H1 (cell line): ENCODE results near the gene RUFY3. TPM values are rescaled to one million over a fixed set of nuclear protein-coding genes. Genes with fewer than 3 reads are reported as not detected.

ENCODE experiments used
- BCL11A ChIP-seq, 2 experiments: IDR thresholded peaks; one replicate each; pipeline ENCODE4 v1.6.1; 2011; ENCODE audit warnings: low read depth in 2 of 2, low read length in 2 of 2, mild to moderate bottlenecking in 2 of 2
- SIRT6 ChIP-seq: IDR thresholded peaks from one replicate; pipeline ENCODE4 v1.7.1; 2012; ENCODE audit warnings: low read length, inconsistent platforms
- polyA plus RNA-seq, 7 experiments: library from polyadenylated mRNA; depleted of rRNA in 3 of 7; stranded (reverse) in 5 of 7; unstranded in 2 of 7; fragments of >200 nt in 5 of 7; fragments of 200-250 nt in 2 of 7; gene quantifications; 1 replicate in 5 of 7; 2 replicates in 1 of 7; 4 replicates in 1 of 7; pipeline versions ENCODE4 v1.2.1 to v1.2.3, GENCODE V29; 2011 to 2013; ENCODE audit warnings: missing spikeins in 2 of 7, mixed read lengths in 2 of 7
- total RNA-seq: library from RNA; stranded (reverse); fragmentation: NEBNext Ultra II Directional; extraction: Animal tissue kit (Norgen Biotek cat#: 25700); gene quantifications from 2 replicates; pipeline ENCODE4 v1.2.1, GENCODE V29; 2021
- TF ChIP-seq, protein P1 (sequence below): IDR thresholded peaks from 2 replicates; pipeline ENCODE4 v1.6.1; 2011; ENCODE audit warnings: low read depth, mild to moderate bottlenecking, low read length; ENCODE audit not compliant: insufficient read depth
- TF ChIP-seq, protein P2 (sequence below): IDR thresholded peaks from 2 replicates; pipeline ENCODE4 v1.6.1; 2011; ENCODE audit warnings: low read length, improper control_type of control experiment
- TF ChIP-seq, protein P3 (sequence below): IDR thresholded peaks from 2 replicates; pipeline ENCODE4 v1.6.1; 2012; ENCODE audit warnings: inconsistent platforms
- TF ChIP-seq, protein P4 (sequence below): IDR thresholded peaks from 2 replicates; pipeline ENCODE4 v1.6.1; 2012; ENCODE audit warnings: inconsistent platforms

RUFY3 gene
- total and polyA plus RNA-seq, 2 of the 8 experiments (the other 6 are each of a cell fraction or from before 2014, with no cell fraction given), result 7.8 to 33.1 TPM

DNA sequence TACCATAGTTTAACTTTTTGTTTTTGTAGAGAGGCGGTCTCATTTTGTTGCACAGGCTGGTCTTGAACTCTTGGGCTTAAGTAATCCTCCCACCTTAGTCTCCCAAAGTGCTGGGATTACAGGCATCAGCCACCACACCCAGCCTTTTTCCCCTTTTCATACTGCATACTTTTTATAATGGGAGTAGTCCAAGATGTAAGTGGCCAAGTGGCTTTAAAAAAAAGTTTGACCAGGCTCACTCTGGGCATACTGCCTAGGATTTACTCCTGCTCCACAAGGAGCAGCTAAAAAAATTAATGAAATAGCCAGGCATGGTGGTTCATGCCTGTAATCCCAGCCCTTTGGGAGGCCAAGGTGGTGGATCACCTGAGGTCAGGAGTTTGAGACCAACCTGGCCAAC, 111.9 kb downstream of the RUFY3 start (continued):
- TF ChIP-seq, protein P1, sequence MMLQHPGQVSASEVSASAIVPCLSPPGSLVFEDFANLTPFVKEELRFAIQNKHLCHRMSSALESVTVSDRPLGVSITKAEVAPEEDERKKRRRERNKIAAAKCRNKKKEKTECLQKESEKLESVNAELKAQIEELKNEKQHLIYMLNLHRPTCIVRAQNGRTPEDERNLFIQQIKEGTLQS, result no peak
- TF ChIP-seq, protein P2, sequence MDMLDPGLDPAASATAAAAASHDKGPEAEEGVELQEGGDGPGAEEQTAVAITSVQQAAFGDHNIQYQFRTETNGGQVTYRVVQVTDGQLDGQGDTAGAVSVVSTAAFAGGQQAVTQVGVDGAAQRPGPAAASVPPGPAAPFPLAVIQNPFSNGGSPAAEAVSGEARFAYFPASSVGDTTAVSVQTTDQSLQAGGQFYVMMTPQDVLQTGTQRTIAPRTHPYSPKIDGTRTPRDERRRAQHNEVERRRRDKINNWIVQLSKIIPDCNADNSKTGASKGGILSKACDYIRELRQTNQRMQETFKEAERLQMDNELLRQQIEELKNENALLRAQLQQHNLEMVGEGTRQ, result no peak
- no peak for TF ChIP-seq SIRT6
- TF ChIP-seq BCL11A (IDR thresholded peaks at IDR 0.05; ENCODE audit: low read depth in 2 of 2, low read length in 2 of 2), result no peak
- TF ChIP-seq, protein P3, sequence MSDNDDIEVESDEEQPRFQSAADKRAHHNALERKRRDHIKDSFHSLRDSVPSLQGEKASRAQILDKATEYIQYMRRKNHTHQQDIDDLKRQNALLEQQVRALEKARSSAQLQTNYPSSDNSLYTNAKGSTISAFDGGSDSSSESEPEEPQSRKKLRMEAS, result no peak
- TF ChIP-seq, protein P4, sequence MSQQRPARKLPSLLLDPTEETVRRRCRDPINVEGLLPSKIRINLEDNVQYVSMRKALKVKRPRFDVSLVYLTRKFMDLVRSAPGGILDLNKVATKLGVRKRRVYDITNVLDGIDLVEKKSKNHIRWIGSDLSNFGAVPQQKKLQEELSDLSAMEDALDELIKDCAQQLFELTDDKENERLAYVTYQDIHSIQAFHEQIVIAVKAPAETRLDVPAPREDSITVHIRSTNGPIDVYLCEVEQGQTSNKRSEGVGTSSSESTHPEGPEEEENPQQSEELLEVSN, result no peak
